A673 (cell line): Measurements from ENCODE around the gene MARK1. TPM values are rescaled to one million over a fixed set of nuclear protein-coding genes. Genes with fewer than 3 reads are reported as not detected.

Experiments used
- BruUV-seq: library from RNA; stranded (reverse); fragments of 400-500 nt; replicated peaks from 2 replicates; lab custom pipeline; 2021; lab: Mats Ljungman, UMichigan
- CTCF ChIA-PET: fragments of 300-600 bp; sonication (Branson Sonifier 250); formaldehyde crosslinking; loops from one replicate; lab custom pipeline; 2022; ENCODE audit warnings: antibody characterized with exemption; lab: Charles Lee
- POLR2A ChIA-PET: fragments of 300-600 bp; sonication (Branson Sonifier 250); formaldehyde crosslinking; loops from one replicate; lab custom pipeline; 2022; ENCODE audit warnings: antibody characterized with exemption; ENCODE audit not compliant: low non-redundant PET; lab: Charles Lee
- DNase-seq: peaks from one replicate; pipeline ENCODE4 v3.0.0-alpha.2; 2015; ENCODE audit warnings: low spot score
- H3K27ac ChIP-seq: fragments of 200-600 bp; sonication (generic); 2 replicates; pipeline ENCODE4 v1.5.1; 2016; ENCODE audit warnings: mixed run types, low read depth, mild to moderate bottlenecking, mixed read lengths, antibody characterized with exemption, low read length; ENCODE audit not compliant: poor library complexity, severe bottlenecking
- H3K27me3 ChIP-seq: fragments of 200-600 bp; sonication (generic); replicated peaks from 2 replicates; pipeline ENCODE4 v1.6.1; 2017; ENCODE audit warnings: mixed run types, low read depth, mild to moderate bottlenecking, mixed read lengths, antibody characterized with exemption, low read length; ENCODE audit not compliant: insufficient read depth, poor library complexity
- H3K36me3 ChIP-seq: fragments of 200-600 bp; sonication (generic); 2 replicates; pipeline ENCODE4 v1.6.1; 2016; ENCODE audit warnings: mixed run types, mild to moderate bottlenecking, mixed read lengths, antibody characterized with exemption, low read length; ENCODE audit not compliant: insufficient read depth, poor library complexity, severe bottlenecking
- H3K4me1 ChIP-seq: fragments of 200-600 bp; sonication (generic); 2 replicates; pipeline ENCODE4 v1.6.1; 2017; ENCODE audit warnings: mixed run types, mild to moderate bottlenecking, mixed read lengths, antibody characterized with exemption, low read length; ENCODE audit not compliant: insufficient read depth, poor library complexity, severe bottlenecking
- H3K4me3 ChIP-seq: fragments of 200-600 bp; sonication (generic); 2 replicates; pipeline ENCODE4 v1.5.1; 2016; ENCODE audit warnings: low read depth, mixed run types, mild to moderate bottlenecking, mixed read lengths, low read length; ENCODE audit not compliant: poor library complexity, severe bottlenecking
- H3K9me3 ChIP-seq: fragments of 200-600 bp; sonication (generic); 2 replicates; pipeline ENCODE4 v1.6.1; 2016; ENCODE audit warnings: mixed run types, low read depth, mild to moderate bottlenecking, mixed read lengths, antibody characterized with exemption, low read length; ENCODE audit not compliant: poor library complexity, severe bottlenecking
- CTCF ChIP-seq: fragments of 300-800, 200-600 bp; sonication (generic); conservative IDR thresholded peaks from 2 replicates; pipeline ENCODE4 v1.5.1; 2017; ENCODE audit warnings: low read depth, mild to moderate bottlenecking, antibody characterized with exemption, low read length, moderate library complexity, mixed read lengths
- EZH2 ChIP-seq: fragments of 200-600 bp; sonication (generic); IDR thresholded peaks from 2 replicates; pipeline ENCODE4 v1.6.1; 2017; ENCODE audit warnings: borderline replicate concordance, low read depth, mild to moderate bottlenecking, mixed read lengths, antibody characterized with exemption, low read length; ENCODE audit not compliant: poor library complexity, severe bottlenecking
- intact Hi-C: fragments of 100-400 bp; cut with micrococcal nuclease; formaldehyde crosslinking; loops from one replicate; pipeline ENCODE4 v1.10.0; 2022; ENCODE audit not compliant: unreplicated experiment
- total RNA-seq: library from RNA; stranded (reverse); gene quantifications from 2 replicates; pipeline ENCODE4 v1.2.3, GENCODE V29; 2021

MARK1 gene
- total RNA-seq, 1 experiment from 2014 or later = 5.1 TPM

- ChIA-PET POLR2A (no interaction called here), CTCF (no interaction called here)
- H3K27ac ChIP-seq = no peak overlapping the region
- H3K4me1 ChIP-seq = no peaks in the 10 kb centered on the region
- BruUV-seq = no TSS peak
- H3K27me3 ChIP-seq = no peaks in the 10 kb centered on the region
- intact Hi-C loops = no loop called here
- H3K4me3 ChIP-seq = no peak overlapping the region
- H3K9me3 ChIP-seq = no peaks in the 10 kb centered on the region
- DNase-seq = no peak
- H3K36me3 ChIP-seq = no peaks in the 10 kb centered on the region
- TF ChIP-seq CTCF (no peak), EZH2 (no peak)
Measured at GRCh38 chr1:220485131-220485530, 42.8 kb upstream of the MARK1 start.

- no TSS peak for BruUV-seq
- H3K4me3 ChIP-seq = no peak overlapping the region
- no peaks in the 10 kb centered on the region for H3K36me3 ChIP-seq
- TF ChIP-seq EZH2 = no peak
- no peak for TF ChIP-seq CTCF
- no peak overlapping the region for H3K27ac ChIP-seq
- H3K9me3 ChIP-seq = no peaks in the 10 kb centered on the region
- intact Hi-C loops = no loop called here
- no peak for DNase-seq
- no peaks in the 10 kb centered on the region for H3K4me1 ChIP-seq
- H3K27me3 ChIP-seq = no peaks in the 10 kb centered on the region
- POLR2A ChIA-PET = no interaction called here
- CTCF ChIA-PET = no interaction called here
Measured at GRCh38 chr1:220485791-220486190, 42.1 kb upstream of the MARK1 start.

- Histone ChIP-seq H3K36me3 (no peaks in the 10 kb centered on the region), H3K9me3 (no peaks in the 10 kb centered on the region), H3K27me3 (no peaks in the 10 kb centered on the region), H3K4me3 (no peak overlapping the region), H3K27ac (no peak overlapping the region), H3K4me1 (no peaks in the 10 kb centered on the region)
- ChIA-PET CTCF (no interaction called here), POLR2A (no interaction called here)
- intact Hi-C loops = no loop called here
- DNase-seq = peak; percentile 32
- TF ChIP-seq EZH2 = no peak
- no peak for TF ChIP-seq CTCF
- no TSS peak for BruUV-seq
Measured at GRCh38 chr1:220487297-220487820, 40.6 kb upstream of the MARK1 start.
